ENCODE results near the gene TRIP4. TPM values are rescaled to one million over a fixed set of nuclear protein-coding genes. Genes with fewer than 3 reads are reported as not detected.
A peak's percentile ranks its signal among the peaks of the same experiment; 100 is the strongest.

TRIP4 gene
- total and polyA plus RNA-seq, 8 donors: 23.0 to 47.4 (median 41.1) TPM

DNA sequence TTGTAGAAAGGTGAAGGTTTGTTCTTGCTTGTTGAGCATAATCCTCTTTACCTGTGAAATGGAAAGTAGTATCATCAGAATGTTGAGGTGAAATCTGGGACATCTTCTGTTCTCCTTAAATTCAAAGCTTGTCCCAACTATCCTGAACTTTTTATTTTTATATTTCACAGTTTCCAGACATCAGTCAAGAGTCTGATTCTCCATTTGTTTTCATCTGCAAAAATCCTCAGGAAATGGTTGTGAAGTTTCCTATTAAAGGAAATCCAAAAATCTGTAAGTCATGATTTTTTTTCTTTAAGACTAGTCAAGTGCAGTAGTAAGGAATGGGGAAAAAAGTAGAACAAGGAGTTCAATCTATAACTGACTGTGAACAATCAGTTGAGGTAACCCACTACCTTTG, 57.2 kb downstream of the TRIP4 start:
- no peak for ATAC-seq
- TF ChIP-seq CTCF (IDR thresholded peaks at IDR 0.05): no peak
- no peaks in the 10 kb centered on the region for H3K27me3 ChIP-seq
- H3K27ac ChIP-seq: peak overlapping the region; percentile 30 to 51
- no peak overlapping the region for H3K4me3 ChIP-seq
- H3K9me3 ChIP-seq: no peaks in the 10 kb centered on the region
- intact Hi-C loops (cut with DNase I): no loop called here
- DNase-seq: no peak
- peaks cover 0 to 15% of the 10 kb centered on the region in 2 donors for H3K4me1 ChIP-seq
- peaks cover 0 to 48% of the 10 kb centered on the region in 2 donors for H3K36me3 ChIP-seq

DNA sequence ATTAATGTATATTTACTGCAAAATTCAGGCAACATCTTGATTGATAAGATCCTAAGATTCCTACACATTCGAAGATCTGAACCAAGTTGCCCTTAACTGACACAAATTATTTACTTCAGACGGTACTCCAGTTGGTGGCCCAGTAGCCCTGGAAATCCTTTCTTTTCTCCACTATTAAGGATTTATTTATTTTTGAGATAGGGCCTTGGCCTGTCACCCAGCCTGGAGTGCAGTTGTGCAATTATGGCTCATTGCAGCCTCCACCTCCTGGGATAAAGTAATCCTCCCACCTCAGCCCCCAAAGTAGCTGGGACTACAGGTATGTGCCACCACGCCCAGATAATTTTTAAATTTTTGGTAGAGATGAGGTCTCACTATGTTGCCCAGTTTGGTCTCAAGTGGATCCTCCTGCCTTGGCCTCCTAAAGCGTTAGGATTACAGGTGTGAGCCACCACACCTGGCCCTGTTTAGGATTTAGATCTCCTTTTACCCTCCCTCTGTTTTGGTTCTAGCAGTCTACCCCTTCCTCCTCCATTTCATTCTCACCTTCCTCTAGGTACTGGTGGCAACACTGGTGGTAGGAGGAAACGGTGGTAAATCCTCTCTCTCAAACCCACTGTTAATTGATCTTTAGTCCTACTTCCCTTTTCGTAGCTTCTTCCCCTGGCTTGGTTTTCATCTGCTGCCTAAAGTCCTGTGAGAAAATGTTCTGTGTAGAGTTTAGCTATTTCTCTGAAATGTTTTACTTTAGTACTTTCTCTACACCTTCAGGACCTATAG, 60.1 kb downstream of the TRIP4 start:
- no peak for TF ChIP-seq CTCF (IDR thresholded peaks at IDR 0.05)
- ATAC-seq (no peak), DNase-seq (no peak)
- H3K27ac ChIP-seq: no peak overlapping the region
- peaks cover 0 to 15% of the 10 kb centered on the region in 2 donors for H3K4me1 ChIP-seq
- H3K4me3 ChIP-seq: no peak overlapping the region
- intact Hi-C loops (cut with DNase I): no loop called here
- H3K36me3 ChIP-seq: peaks cover 0 to 44% of the 10 kb centered on the region in 2 donors
- no peaks in the 10 kb centered on the region for H3K27me3 ChIP-seq
- no peaks in the 10 kb centered on the region for H3K9me3 ChIP-seq

DNA sequence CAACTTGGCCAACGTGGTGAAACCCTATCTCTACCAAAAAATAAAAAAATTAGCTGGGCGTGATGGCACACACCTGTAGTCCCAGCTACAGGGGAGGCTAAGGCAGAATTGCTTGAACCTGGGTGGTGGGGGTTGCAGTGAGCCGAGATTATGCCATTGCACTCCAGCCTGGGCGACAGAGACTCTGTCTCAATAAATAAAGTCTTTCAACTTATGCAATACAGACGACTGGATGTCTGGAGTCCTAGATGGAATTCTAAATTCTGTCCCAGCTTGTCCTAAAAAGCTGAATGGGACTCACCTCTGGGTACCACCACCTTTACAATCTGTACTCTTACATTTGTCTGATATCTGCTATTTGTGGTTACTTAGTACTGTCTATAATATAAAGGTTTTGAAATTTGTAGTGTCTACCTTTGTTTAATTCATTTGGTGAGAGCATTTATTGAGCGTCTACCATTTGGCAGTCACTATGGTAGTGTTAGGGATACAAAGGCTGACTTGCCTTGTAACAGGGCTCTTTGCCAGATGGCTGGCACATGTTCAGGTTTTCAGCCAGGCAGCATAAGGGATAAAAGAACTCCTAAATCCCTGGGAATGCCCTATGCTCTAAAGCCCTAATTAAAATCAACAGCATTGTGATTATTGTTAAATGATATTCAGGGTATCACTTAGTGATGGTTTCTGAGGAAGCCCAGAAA, 65.5 kb downstream of the TRIP4 start:
- intact Hi-C loops (cut with DNase I): no loop called here
- Histone ChIP-seq H3K4me1 (peaks cover 4 to 24% of the 10 kb centered on the region in 2 donors), H3K9me3 (no peaks in the 10 kb centered on the region), H3K27me3 (no peaks in the 10 kb centered on the region), H3K36me3 (peaks cover 0 to 21% of the 10 kb centered on the region in 2 donors), H3K4me3 (no peak overlapping the region), H3K27ac (no peak overlapping the region)
- TF ChIP-seq CTCF (IDR thresholded peaks at IDR 0.05): no peak
- ATAC-seq: no peak
- no peak for DNase-seq

DNA sequence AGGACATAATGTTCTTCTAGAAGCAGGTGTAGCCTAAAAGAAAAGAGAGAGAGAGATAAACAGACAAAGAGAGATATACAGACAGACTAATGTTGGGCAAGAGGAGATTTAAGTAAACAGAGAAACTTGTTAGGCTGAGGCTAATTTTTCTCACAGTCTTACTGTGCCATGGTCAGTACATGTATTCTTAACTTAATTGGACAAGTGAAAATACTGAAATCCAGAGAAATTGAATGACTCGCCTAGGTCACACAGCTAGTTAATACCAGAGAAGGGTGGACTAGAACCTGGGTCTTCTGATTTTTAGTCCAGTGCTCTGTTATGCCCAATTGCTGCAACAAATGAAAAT, 66.0 kb downstream of the TRIP4 start:
- peaks cover 0 to 15% of the 10 kb centered on the region in 2 donors for H3K36me3 ChIP-seq
- DNase-seq: no peak
- ATAC-seq: no peak
- peaks cover 4 to 24% of the 10 kb centered on the region in 2 donors for H3K4me1 ChIP-seq
- no peak overlapping the region for H3K4me3 ChIP-seq
- no peak overlapping the region for H3K27ac ChIP-seq
- H3K9me3 ChIP-seq: no peaks in the 10 kb centered on the region
- no peaks in the 10 kb centered on the region for H3K27me3 ChIP-seq
- TF ChIP-seq CTCF (IDR thresholded peaks at IDR 0.05): no peak
- intact Hi-C loops (cut with DNase I): no loop called here

GRCh38 chr15:64454282-64454681, 66.6 kb downstream of the TRIP4 start:
- H3K9me3 ChIP-seq: no peaks in the 10 kb centered on the region
- no peak overlapping the region for H3K27ac ChIP-seq
- no peaks in the 10 kb centered on the region for H3K27me3 ChIP-seq
- peaks cover 5 to 24% of the 10 kb centered on the region in 2 donors for H3K4me1 ChIP-seq
- peaks cover 0 to 9% of the 10 kb centered on the region in 2 donors for H3K36me3 ChIP-seq
- no peak for DNase-seq
- intact Hi-C loops (cut with DNase I): no loop called here
- no peak for ATAC-seq
- no peak for TF ChIP-seq CTCF (IDR thresholded peaks at IDR 0.05)
- H3K4me3 ChIP-seq: no peak overlapping the region
